ENCODE measurements around the gene MFGE8.

Gene MFGE8

GRCh38 chr15:88882785-88883184, 30.4 kb downstream of the MFGE8 start:
- no peak for TF ChIP-seq CTCF (IDR thresholded peaks at IDR 0.05; ENCODE audit: insufficient read depth, low read length)
- no peak for TF ChIP-seq GABPA (IDR thresholded peaks at IDR 0.05; ENCODE audit: low read depth)
- no peak for TF ChIP-seq POLR2AphosphoS5 (IDR thresholded peaks at IDR 0.05; ENCODE audit: low read depth)
- no peak for TF ChIP-seq REST (IDR thresholded peaks at IDR 0.05; ENCODE audit: insufficient replicate concordance, low read depth)
- TF ChIP-seq SPI1 (IDR thresholded peaks at IDR 0.05; ENCODE audit: borderline replicate concordance, low read depth) = no peak
- H3K4me3 ChIP-seq (replicated peaks; ENCODE audit: insufficient read depth, low read length) = no peak overlapping the region
- no peak overlapping the region for H3K27ac ChIP-seq (replicated peaks)
- no peaks in the 10 kb centered on the region for H3K27me3 ChIP-seq (ENCODE audit: insufficient read depth, poor library complexity, severe bottlenecking)
- DNase-seq (ENCODE audit: low read depth in 1 of 2, low spot score in 1 of 2) = no peak

GRCh38 chr15:88881775-88882174, 31.4 kb downstream of the MFGE8 start:
- no peak for DNase-seq (ENCODE audit: low read depth in 1 of 2, low spot score in 1 of 2)
- TF ChIP-seq REST (IDR thresholded peaks at IDR 0.05; ENCODE audit: insufficient replicate concordance, low read depth) (no peak), SPI1 (IDR thresholded peaks at IDR 0.05; ENCODE audit: borderline replicate concordance, low read depth) (no peak), GABPA (IDR thresholded peaks at IDR 0.05; ENCODE audit: low read depth) (no peak)
- no peak overlapping the region for H3K27ac ChIP-seq (replicated peaks)
- no peaks in the 10 kb centered on the region for H3K27me3 ChIP-seq (ENCODE audit: insufficient read depth, poor library complexity, severe bottlenecking)
- H3K4me3 ChIP-seq (replicated peaks; ENCODE audit: insufficient read depth, low read length) = no peak overlapping the region

- no peak for TF ChIP-seq SPI1 (IDR thresholded peaks at IDR 0.05; ENCODE audit: borderline replicate concordance, low read depth)
- TF ChIP-seq REST (IDR thresholded peaks at IDR 0.05; ENCODE audit: insufficient replicate concordance, low read depth) = no peak
- TF ChIP-seq POLR2AphosphoS5 (IDR thresholded peaks at IDR 0.05; ENCODE audit: low read depth) = no peak
- TF ChIP-seq CTCF (IDR thresholded peaks at IDR 0.05; ENCODE audit: insufficient read depth, low read length) = no peak
- no peak for TF ChIP-seq GABPA (IDR thresholded peaks at IDR 0.05; ENCODE audit: low read depth)
- no peaks in the 10 kb centered on the region for H3K27me3 ChIP-seq (ENCODE audit: insufficient read depth, poor library complexity, severe bottlenecking)
- no peak for DNase-seq (ENCODE audit: low read depth in 1 of 2, low spot score in 1 of 2)
- H3K4me3 ChIP-seq (replicated peaks; ENCODE audit: insufficient read depth, low read length) = no peak overlapping the region
- no peak overlapping the region for H3K27ac ChIP-seq (replicated peaks)
Observed at GRCh38 chr15:88880944-88881740, 32.0 kb downstream of the MFGE8 start.

All from HL-60 (cell line).